GM12873 (cell line): ENCODE data around the gene FEZ2.

Experiments used
- CTCF ChIP-seq: IDR thresholded peaks from 2 replicates; pipeline ENCODE4 v1.5.1; 2012; ENCODE audit warnings: low read depth, mild to moderate bottlenecking, moderate library complexity, low read length, control low read depth; ENCODE audit not compliant: insufficient read depth; ENCODE audit errors: missing control alignments

Gene FEZ2

DNA sequence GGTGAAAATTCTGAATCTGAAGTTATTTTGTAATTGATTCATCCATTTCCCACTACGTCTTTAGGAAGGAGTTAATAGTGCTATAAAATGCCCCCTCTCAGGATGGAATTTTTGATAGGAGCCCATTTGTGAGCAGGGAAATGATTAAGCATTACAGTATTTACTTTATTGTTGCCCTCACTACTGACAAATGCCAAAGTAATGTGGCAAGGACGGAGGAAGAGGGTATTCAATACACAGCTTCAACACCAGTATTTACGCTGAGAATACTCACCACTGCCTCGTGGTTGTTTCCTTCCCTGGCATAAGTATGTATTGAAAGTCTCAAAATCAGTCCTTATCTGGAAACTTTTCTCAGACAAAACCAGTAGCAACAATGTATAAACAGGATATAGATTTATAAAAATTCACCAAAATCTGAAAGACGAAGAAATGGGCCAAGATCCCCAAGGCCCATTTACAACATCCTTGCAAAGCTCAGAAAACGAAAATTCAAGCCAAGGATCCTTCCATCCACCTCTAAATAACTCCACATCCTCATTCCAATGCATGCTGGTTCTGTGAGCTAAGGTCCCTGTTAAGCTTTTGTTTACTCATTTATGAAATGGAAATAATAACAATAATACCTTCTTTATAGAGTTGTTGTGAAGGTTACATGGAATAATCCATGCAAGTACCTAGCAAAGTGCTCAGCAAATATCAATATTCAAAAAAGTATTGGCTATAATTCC lies 29.3 kb downstream of the FEZ2 start:
- no peak for TF ChIP-seq CTCF

DNA sequence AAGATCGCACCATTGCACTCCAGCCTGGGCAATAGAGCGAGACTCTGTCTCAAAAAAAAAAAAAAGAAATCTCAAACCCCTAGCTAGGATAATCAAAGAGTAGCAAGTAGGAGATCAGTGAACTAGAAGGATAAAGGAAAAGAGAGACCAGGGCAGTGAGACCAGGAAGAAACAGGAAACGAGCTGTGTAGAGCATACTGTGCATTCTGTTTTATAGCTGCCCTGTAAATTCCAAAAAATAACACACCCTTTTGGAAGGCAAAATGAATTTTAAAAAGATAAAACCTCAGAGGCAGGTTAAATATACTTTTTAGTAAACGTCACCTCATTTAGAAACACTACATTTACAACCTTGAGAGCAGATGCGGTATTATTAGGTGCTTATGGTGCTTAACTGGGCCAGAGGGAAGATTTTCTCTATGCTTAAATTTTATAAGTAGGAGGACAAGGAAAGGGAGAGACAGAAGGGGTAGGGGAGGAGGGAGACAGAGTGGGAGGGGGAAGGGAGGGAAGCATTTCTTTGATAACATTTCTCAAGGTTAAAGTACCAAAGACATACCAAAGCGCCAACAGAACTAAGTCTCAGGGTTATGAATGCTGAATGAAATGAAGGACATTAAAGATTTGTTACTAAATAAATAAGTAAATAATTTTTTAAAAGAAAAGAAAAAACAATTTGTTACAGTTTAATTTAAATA lies 30.1 kb downstream of the FEZ2 start:
- no peak for TF ChIP-seq CTCF

DNA sequence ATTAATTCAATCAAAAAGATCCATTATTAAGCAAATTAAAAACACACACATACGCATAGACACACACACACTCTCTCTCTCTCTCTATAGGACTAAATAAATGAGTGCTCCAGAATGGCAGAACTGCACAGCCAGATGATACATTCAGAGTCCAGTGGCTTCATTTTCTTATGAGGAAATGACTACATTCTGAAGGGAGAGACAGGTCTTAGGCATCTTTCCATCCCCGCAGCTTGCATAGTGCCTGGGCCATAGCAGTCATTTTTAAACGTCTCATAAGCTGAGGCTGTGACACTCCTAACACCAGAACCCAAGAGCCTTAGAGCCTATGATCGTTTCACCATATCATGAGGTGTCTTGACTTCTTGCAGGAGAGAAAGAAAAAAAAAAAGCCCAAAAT lies 31.1 kb downstream of the FEZ2 start:
- TF ChIP-seq CTCF: no peak

DNA sequence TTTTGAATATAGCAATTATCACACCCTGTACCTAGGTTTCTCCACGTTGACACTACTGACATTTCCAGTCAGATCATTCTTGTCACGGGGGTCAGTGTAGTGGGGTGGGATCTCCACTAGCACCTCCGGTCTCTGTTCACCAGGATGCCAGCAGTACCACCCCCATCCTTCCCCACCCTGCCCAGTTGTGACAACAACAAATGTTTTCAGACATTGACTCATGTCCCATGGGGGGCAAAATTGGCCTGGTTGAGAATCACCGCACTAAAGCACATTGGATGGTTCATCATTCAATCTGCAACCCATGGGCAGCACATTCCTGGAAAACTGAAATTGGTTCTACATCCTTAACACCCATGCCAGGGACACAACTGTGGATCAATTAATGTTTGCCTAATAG lies 32.3 kb downstream of the FEZ2 start:
- no peak for TF ChIP-seq CTCF

- no peak for TF ChIP-seq CTCF
Measured at GRCh38 chr2:36564377-36564930, 33.5 kb downstream of the FEZ2 start.

GRCh38 chr2:36562973-36563532 lies 34.9 kb downstream of the FEZ2 start:
- TF ChIP-seq CTCF: no peak

GRCh38 chr2:36562240-36562639 lies 35.7 kb downstream of the FEZ2 start:
- no peak for TF ChIP-seq CTCF
